HG02759 (cell line): Measurements from ENCODE around the gene CST7.

Experiments
- ATAC-seq: cut with Tn5 transposase; IDR thresholded peaks from one replicate; pipeline ENCODE4 v1.9.1; 2021; ENCODE audit warnings: mild to moderate bottlenecking, moderate library complexity; ENCODE audit not compliant: unreplicated experiment

The CST7 gene

GRCh38 chr20:24950128-24950835 is 1.2 kb downstream of the CST7 start:
- ATAC-seq, result no peak

- ATAC-seq, result no peak
Observed at GRCh38 chr20:24950836-24951525, 1.9 kb downstream of the CST7 start.

- no peak for ATAC-seq
Observed at GRCh38 chr20:24951536-24952083, 2.5 kb downstream of the CST7 start.

GRCh38 chr20:24952376-24953208 is 3.5 kb downstream of the CST7 start:
- ATAC-seq, result no peak

- no peak for ATAC-seq
Observed at GRCh38 chr20:24953209-24953575, 4.1 kb downstream of the CST7 start.

- no peak for ATAC-seq
Observed at GRCh38 chr20:24953621-24954133, 4.6 kb downstream of the CST7 start.

- ATAC-seq, result no peak
Observed at GRCh38 chr20:24954151-24954550, 5.1 kb downstream of the CST7 start.

- no peak for ATAC-seq
Observed at GRCh38 chr20:24954566-24954965, 5.5 kb downstream of the CST7 start.

GRCh38 chr20:24955045-24955444 is 6.0 kb downstream of the CST7 start:
- ATAC-seq, result peak; percentile 77

- no peak for ATAC-seq
Observed at GRCh38 chr20:24956001-24956841, 7.2 kb downstream of the CST7 start.

GRCh38 chr20:24957326-24958016 is 8.4 kb downstream of the CST7 start:
- ATAC-seq, result no peak

- ATAC-seq, result no peak
Observed at GRCh38 chr20:24958506-24959385, 9.7 kb downstream of the CST7 start.

GRCh38 chr20:24959591-24960301 is 10.7 kb downstream of the CST7 start:
- ATAC-seq, result no peak

GRCh38 chr20:24960302-24960801 is 11.3 kb downstream of the CST7 start:
- ATAC-seq, result no peak

GRCh38 chr20:24960861-24961260 is 11.8 kb downstream of the CST7 start:
- no peak for ATAC-seq

GRCh38 chr20:24961384-24962181 is 12.5 kb downstream of the CST7 start:
- no peak for ATAC-seq

- ATAC-seq, result no peak
Observed at GRCh38 chr20:24962182-24962492, 13.1 kb downstream of the CST7 start.
